ENCODE measurements around the gene DPY19L1.
"Not testable (repeated sequence)": the region's sequence is repeated elsewhere in the genome, so short reads cannot be mapped to it uniquely, and the experiment has no call there.

The DPY19L1 gene

GRCh38 chr7:34903921-34904320 is 133.4 kb downstream of the DPY19L1 start:
- H3K36me3 ChIP-seq (ENCODE audit: control insufficient read depth in 5 of 5, insufficient read depth in 5 of 5, low read length in 5 of 5); H3K27ac ChIP-seq (ENCODE audit: low read depth, low read length); H3K9ac ChIP-seq (ENCODE audit: low read length in 5 of 5); H3K4me3 ChIP-seq (ENCODE audit: low read depth in 1 of 5, low read length in 5 of 5); H3K27me3 ChIP-seq (ENCODE audit: control insufficient read depth in 5 of 5, insufficient read depth in 4 of 5, low read length in 5 of 5); H3K9me3 ChIP-seq (ENCODE audit: control insufficient read depth in 5 of 5, low read length in 5 of 5); H3K4me1 ChIP-seq (ENCODE audit: control insufficient read depth in 5 of 5, insufficient read depth in 5 of 5, low read length in 5 of 5): not testable (repeated sequence)

GRCh38 chr7:34902182-34902581 is 135.1 kb downstream of the DPY19L1 start:
- Histone ChIP-seq H3K27me3 (ENCODE audit: control insufficient read depth in 5 of 5, insufficient read depth in 4 of 5, low read length in 5 of 5) (peaks cover 0 to 2% (median 0%) of the 10 kb centered on the region in 5 donors), H3K9ac (ENCODE audit: low read length in 5 of 5) (no peak overlapping the region), H3K4me3 (ENCODE audit: low read depth in 1 of 5, low read length in 5 of 5) (no peak overlapping the region), H3K27ac (ENCODE audit: low read depth, low read length) (no peak overlapping the region), H3K36me3 (ENCODE audit: control insufficient read depth in 5 of 5, insufficient read depth in 5 of 5, low read length in 5 of 5) (no peaks in the 10 kb centered on the region), H3K4me1 (ENCODE audit: control insufficient read depth in 5 of 5, insufficient read depth in 5 of 5, low read length in 5 of 5) (no peaks in the 10 kb centered on the region), H3K9me3 (ENCODE audit: control insufficient read depth in 5 of 5, low read length in 5 of 5) (no peaks in the 10 kb centered on the region)

DNA sequence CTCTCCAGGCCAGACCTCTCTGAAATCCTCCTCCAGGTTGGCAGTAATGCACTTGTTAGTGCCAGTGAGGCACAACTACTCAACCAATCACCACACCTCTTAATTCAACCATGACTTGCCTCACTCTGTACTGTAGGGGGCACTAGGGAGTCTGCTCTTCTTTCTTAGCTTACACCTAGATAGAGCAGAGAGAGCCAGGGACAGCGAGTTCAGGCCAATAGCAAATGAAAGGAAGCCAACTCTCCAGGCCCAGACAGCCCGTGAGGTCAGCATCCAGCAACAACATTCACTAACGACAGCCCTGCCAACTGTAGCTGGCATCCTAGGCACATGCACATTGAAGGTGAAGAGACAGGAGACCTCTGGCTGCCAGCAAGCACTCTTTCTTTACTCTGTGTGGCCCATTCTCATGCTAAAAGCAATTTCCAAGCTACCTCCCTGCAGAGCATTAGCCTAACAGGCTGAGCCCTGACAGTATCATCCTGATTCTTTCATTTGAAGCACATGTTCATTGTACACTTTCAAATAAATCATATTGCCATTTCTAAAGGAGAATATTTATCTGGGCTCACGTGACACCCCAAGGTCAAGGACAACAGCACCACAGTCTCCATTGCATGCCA is 136.3 kb downstream of the DPY19L1 start:
- Histone ChIP-seq H3K36me3 (ENCODE audit: control insufficient read depth in 5 of 5, insufficient read depth in 5 of 5, low read length in 5 of 5) (no peaks in the 10 kb centered on the region), H3K9ac (ENCODE audit: low read length in 5 of 5) (no peak overlapping the region), H3K27me3 (ENCODE audit: control insufficient read depth in 5 of 5, insufficient read depth in 4 of 5, low read length in 5 of 5) (peaks cover 0 to 2% (median 0%) of the 10 kb centered on the region in 5 donors), H3K9me3 (ENCODE audit: control insufficient read depth in 5 of 5, low read length in 5 of 5) (no peaks in the 10 kb centered on the region), H3K4me1 (ENCODE audit: control insufficient read depth in 5 of 5, insufficient read depth in 5 of 5, low read length in 5 of 5) (no peaks in the 10 kb centered on the region), H3K27ac (ENCODE audit: low read depth, low read length) (no peak overlapping the region), H3K4me3 (ENCODE audit: low read depth in 1 of 5, low read length in 5 of 5) (no peak overlapping the region)

- no peaks in the 10 kb centered on the region for H3K4me1 ChIP-seq (ENCODE audit: control insufficient read depth in 5 of 5, insufficient read depth in 5 of 5, low read length in 5 of 5)
- no peak overlapping the region for H3K9ac ChIP-seq (ENCODE audit: low read length in 5 of 5)
- H3K36me3 ChIP-seq (ENCODE audit: control insufficient read depth in 5 of 5, insufficient read depth in 5 of 5, low read length in 5 of 5): no peaks in the 10 kb centered on the region
- H3K27me3 ChIP-seq (ENCODE audit: control insufficient read depth in 5 of 5, insufficient read depth in 4 of 5, low read length in 5 of 5): no peaks in the 10 kb centered on the region
- H3K27ac ChIP-seq (ENCODE audit: low read depth, low read length): no peak overlapping the region
- H3K9me3 ChIP-seq (ENCODE audit: control insufficient read depth in 5 of 5, low read length in 5 of 5): peaks cover 0 to 12% (median 6%) of the 10 kb centered on the region in 5 donors
- peak overlapping the region in 1 of 5 donors; percentile 16 for H3K4me3 ChIP-seq (ENCODE audit: low read depth in 1 of 5, low read length in 5 of 5)
Measured at GRCh38 chr7:34895202-34895601, 142.1 kb downstream of the DPY19L1 start.

- Histone ChIP-seq H3K27ac (ENCODE audit: low read depth, low read length) (no peak overlapping the region), H3K4me3 (ENCODE audit: low read depth in 1 of 5, low read length in 5 of 5) (no peak overlapping the region), H3K9me3 (ENCODE audit: control insufficient read depth in 5 of 5, low read length in 5 of 5) (peaks cover 0 to 7% (median 1%) of the 10 kb centered on the region in 5 donors), H3K9ac (ENCODE audit: low read length in 5 of 5) (no peak overlapping the region), H3K27me3 (ENCODE audit: control insufficient read depth in 5 of 5, insufficient read depth in 4 of 5, low read length in 5 of 5) (no peaks in the 10 kb centered on the region), H3K36me3 (ENCODE audit: control insufficient read depth in 5 of 5, insufficient read depth in 5 of 5, low read length in 5 of 5) (no peaks in the 10 kb centered on the region), H3K4me1 (ENCODE audit: control insufficient read depth in 5 of 5, insufficient read depth in 5 of 5, low read length in 5 of 5) (no peaks in the 10 kb centered on the region)
Measured at GRCh38 chr7:34889951-34890350, 147.3 kb downstream of the DPY19L1 start.

GRCh38 chr7:34886856-34887255 is 150.4 kb downstream of the DPY19L1 start:
- H3K4me1 ChIP-seq (ENCODE audit: control insufficient read depth in 5 of 5, insufficient read depth in 5 of 5, low read length in 5 of 5): no peaks in the 10 kb centered on the region
- no peak overlapping the region for H3K9ac ChIP-seq (ENCODE audit: low read length in 5 of 5)
- H3K9me3 ChIP-seq (ENCODE audit: control insufficient read depth in 5 of 5, low read length in 5 of 5): peaks cover 2 to 23% (median 10%) of the 10 kb centered on the region in 5 donors
- H3K4me3 ChIP-seq (ENCODE audit: low read depth in 1 of 5, low read length in 5 of 5): no peak overlapping the region
- H3K27ac ChIP-seq (ENCODE audit: low read depth, low read length): no peak overlapping the region
- no peaks in the 10 kb centered on the region for H3K27me3 ChIP-seq (ENCODE audit: control insufficient read depth in 5 of 5, insufficient read depth in 4 of 5, low read length in 5 of 5)
- H3K36me3 ChIP-seq (ENCODE audit: control insufficient read depth in 5 of 5, insufficient read depth in 5 of 5, low read length in 5 of 5): no peaks in the 10 kb centered on the region

DNA sequence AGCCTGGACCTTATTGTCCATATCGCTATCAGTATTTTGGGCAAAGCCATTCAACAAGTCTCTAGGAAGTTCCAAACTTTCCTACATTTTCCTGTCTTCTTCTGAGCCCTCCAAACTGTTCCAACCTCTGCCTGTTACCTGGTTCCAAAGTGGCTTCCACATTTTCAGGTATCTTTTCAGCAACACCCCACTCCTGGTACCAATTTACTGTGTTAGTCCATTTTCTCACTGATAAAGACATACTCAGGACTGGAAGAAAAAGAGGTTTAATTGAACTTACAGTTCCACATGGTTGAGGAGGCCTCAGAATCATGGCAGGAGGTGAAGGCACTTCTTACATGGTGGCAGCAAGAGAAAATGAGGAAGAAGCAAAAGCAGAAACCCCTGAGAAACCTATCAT is 153.4 kb downstream of the DPY19L1 start:
- H3K4me3 ChIP-seq (ENCODE audit: low read depth in 1 of 5, low read length in 5 of 5); H3K4me1 ChIP-seq (ENCODE audit: control insufficient read depth in 5 of 5, insufficient read depth in 5 of 5, low read length in 5 of 5); H3K36me3 ChIP-seq (ENCODE audit: control insufficient read depth in 5 of 5, insufficient read depth in 5 of 5, low read length in 5 of 5); H3K27me3 ChIP-seq (ENCODE audit: control insufficient read depth in 5 of 5, insufficient read depth in 4 of 5, low read length in 5 of 5); H3K9ac ChIP-seq (ENCODE audit: low read length in 5 of 5); H3K27ac ChIP-seq (ENCODE audit: low read depth, low read length): not testable (repeated sequence)
- peaks cover 2 to 23% (median 10%) of the 10 kb centered on the region in 5 donors for H3K9me3 ChIP-seq (ENCODE audit: control insufficient read depth in 5 of 5, low read length in 5 of 5)

- H3K27me3 ChIP-seq (ENCODE audit: control insufficient read depth in 5 of 5, insufficient read depth in 4 of 5, low read length in 5 of 5): no peaks in the 10 kb centered on the region
- H3K36me3 ChIP-seq (ENCODE audit: control insufficient read depth in 5 of 5, insufficient read depth in 5 of 5, low read length in 5 of 5): no peaks in the 10 kb centered on the region
- no peak overlapping the region for H3K9ac ChIP-seq (ENCODE audit: low read length in 5 of 5)
- H3K9me3 ChIP-seq (ENCODE audit: control insufficient read depth in 5 of 5, low read length in 5 of 5): peaks cover 2 to 22% (median 10%) of the 10 kb centered on the region in 5 donors
- no peak overlapping the region for H3K27ac ChIP-seq (ENCODE audit: low read depth, low read length)
- H3K4me1 ChIP-seq (ENCODE audit: control insufficient read depth in 5 of 5, insufficient read depth in 5 of 5, low read length in 5 of 5): no peaks in the 10 kb centered on the region
- no peak overlapping the region for H3K4me3 ChIP-seq (ENCODE audit: low read depth in 1 of 5, low read length in 5 of 5)
Measured at GRCh38 chr7:34879871-34880270, 157.4 kb downstream of the DPY19L1 start.

- not testable (repeated sequence) for H3K9ac ChIP-seq (ENCODE audit: low read length in 5 of 5); H3K27ac ChIP-seq (ENCODE audit: low read depth, low read length); H3K36me3 ChIP-seq (ENCODE audit: control insufficient read depth in 5 of 5, insufficient read depth in 5 of 5, low read length in 5 of 5); H3K4me1 ChIP-seq (ENCODE audit: control insufficient read depth in 5 of 5, insufficient read depth in 5 of 5, low read length in 5 of 5); H3K27me3 ChIP-seq (ENCODE audit: control insufficient read depth in 5 of 5, insufficient read depth in 4 of 5, low read length in 5 of 5); H3K4me3 ChIP-seq (ENCODE audit: low read depth in 1 of 5, low read length in 5 of 5)
- peaks cover 2 to 18% (median 10%) of the 10 kb centered on the region in 5 donors for H3K9me3 ChIP-seq (ENCODE audit: control insufficient read depth in 5 of 5, low read length in 5 of 5)
Measured at GRCh38 chr7:34878944-34879735, 158.1 kb downstream of the DPY19L1 start.
